A172 (cell line): Measurements from ENCODE around the gene ENO1. TPM values are rescaled to one million over a fixed set of nuclear protein-coding genes. Genes with fewer than 3 reads are reported as not detected.
"Not testable (repeated sequence)": the region's sequence is repeated elsewhere in the genome, so short reads cannot be mapped to it uniquely, and the experiment has no call there.

ENCODE experiments used
- DNase-seq: peaks from one replicate; pipeline ENCODE4 v3.0.0-alpha.2; 2015; ENCODE audit warnings: low spot score
- total RNA-seq: library from RNA; depleted of rRNA; stranded (reverse); fragments of >200 nt; shearing (Covaris generic); gene quantifications from 2 replicates; pipeline ENCODE4 v1.2.3, GENCODE V29; 2014; rRNA removed

Gene ENO1
- 1,393 and 1,401 TPM in 2 replicates for total RNA-seq

DNA sequence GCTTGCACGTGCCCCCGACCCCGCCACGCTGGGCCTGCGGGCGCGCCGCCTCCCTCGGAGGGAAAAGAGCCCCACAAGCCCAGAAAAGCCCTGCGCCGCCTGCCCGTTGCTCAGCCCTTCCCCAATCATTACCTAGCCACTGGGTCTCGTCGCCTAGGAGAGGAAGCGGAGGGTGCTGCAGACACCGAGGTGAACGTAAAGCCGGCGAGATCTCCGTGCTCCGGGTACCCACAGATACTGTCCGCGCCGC is at the start of gene ENO1:
TSS of gene ENO1 (minus strand) at position 239 of the 250 bp plus-strand sequence. CDS start 3,778 bp downstream, outside the sequence.
- DNase-seq: no peak

DNA sequence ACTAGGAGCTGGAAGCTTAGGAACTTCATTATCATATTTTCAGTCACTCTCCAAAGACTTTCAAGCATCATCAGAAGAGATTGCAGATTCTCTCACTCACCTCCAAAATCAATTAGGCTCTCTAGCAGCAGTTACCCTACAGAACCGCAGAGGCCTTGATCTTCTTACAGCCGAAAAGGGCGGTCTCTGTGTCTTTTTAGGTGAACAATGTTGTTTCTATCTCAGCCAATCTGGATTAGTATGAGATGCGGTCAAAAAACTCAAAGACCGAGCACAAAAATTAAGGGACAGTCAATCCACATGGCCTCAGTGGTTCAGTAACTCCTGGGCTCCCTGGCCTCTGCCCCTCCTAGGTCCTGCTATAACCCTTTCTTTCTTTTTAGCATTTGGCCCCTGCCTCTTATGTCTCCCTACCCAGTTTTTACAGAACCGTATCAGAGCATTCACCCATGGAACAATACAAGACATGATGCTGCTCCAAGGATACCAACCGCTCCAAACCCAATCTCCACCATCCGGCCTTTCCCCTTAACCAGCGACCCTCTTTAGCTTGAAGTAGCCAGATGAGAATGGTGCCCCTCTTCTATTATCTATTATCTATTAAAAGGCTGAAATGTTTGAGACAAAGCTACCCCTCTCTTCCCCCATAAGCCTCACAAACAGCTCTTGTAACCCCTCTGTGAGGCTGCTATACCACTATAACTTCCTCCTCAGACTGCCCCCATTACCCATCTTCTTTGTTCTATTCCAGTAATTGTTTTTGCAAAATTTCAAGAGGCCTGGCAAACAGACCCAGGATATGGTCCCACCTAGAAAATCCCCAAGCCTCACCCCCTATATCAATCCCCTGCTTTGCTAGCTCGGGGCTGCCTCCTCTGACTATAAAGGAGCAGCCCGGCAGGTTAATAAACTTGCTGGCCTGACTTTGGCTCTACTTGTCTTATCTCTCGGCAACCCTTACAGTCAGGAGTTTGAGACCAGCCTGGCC is 48.5 kb upstream of the ENO1 start:
- DNase-seq: no peak

DNA sequence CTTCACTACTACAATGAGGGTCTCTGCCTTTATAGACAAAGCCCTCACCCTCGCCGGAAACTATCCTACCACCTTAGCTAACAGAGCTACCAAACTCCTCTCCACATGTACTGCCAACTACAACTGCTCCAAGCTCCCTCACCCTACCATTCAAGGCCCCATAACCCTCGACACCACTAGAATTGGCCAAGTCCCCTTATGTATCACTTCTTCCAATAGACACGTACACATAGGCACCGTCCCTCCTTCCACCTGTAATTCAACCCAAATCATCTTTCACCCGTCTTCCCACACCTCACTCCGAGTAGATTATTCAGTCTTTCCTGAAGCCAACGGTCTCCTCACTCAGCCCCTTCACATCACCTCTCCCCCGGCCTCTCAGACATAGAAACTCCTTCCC is 47.5 kb upstream of the ENO1 start:
- no peak for DNase-seq

DNA sequence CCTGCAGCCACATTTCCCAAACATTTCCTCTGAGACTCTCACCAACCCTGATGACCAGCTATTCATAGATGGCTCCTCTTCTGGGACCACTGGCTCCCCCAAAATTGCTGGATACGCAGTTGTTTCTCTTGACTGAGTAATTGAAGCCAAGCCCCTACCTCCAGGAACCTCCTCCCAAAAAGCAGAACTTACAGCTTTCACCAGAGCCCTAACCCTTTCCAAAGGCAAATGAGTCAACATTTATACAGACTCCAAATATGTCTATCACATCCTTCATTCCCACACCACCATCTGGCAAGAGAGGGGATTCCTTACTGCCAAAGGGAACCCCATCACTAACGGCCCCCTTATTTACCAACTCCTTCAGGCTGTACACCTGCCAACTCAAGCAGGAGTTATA is 46.9 kb upstream of the ENO1 start:
- no peak for DNase-seq

DNA sequence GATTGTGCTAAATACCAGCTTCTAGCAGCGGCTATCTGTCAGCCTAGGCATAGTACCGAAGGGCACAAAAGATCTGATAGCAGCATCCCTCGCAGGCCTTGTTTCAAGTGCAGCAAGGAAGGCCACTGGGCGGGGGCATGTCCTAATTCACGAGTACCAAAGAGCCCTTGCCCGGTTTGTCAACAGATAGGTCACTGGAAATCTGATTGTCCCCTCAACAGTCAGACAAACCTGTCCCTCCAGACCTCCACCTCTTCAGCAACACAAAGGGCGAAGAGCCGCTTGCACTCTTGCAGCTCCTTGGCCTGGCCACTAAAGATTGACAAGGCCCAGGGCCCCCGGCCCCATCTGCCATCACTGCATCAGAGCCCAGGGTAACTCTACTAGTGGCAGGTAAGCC is 44.5 kb upstream of the ENO1 start:
- no peak for DNase-seq

DNA sequence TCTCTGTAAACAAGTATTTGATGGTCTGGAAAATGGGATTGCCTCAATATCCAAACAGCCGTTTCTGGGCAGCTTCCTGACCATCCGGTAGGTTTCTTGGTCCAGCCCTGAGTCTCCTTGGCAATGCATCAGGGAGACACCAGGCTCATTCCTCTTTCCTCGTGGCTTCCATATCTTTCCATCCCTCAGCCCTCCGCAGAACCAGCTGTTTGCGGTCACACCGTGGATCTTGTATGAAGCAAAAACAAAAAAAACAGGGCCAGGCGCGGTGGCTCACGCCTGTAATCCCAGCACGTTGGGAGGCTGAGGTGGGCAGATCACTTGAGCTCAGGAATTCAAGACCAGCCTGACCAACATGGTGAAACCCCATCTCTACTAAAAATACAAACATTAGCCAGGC is 39.0 kb upstream of the ENO1 start:
- not testable (repeated sequence) for DNase-seq

DNA sequence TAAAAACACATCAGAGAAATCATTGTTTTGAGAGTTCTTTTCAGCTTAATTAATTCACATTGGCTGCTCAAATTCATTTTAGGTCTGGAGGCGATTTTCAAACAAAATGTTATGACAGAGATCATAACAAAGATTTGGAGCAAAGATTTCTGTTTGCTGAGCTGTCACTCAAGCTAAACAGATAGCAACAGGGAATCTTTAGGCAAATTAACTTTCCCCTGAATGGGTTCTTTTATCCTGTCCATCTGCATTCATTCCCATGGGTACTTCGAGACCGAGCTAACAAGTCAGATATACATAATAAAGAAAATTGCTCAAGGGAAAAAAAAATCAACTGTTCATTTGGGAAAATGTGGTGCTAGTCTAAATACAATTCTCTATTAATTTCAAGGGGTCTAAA is 37.0 kb upstream of the ENO1 start:
- no peak for DNase-seq

DNA sequence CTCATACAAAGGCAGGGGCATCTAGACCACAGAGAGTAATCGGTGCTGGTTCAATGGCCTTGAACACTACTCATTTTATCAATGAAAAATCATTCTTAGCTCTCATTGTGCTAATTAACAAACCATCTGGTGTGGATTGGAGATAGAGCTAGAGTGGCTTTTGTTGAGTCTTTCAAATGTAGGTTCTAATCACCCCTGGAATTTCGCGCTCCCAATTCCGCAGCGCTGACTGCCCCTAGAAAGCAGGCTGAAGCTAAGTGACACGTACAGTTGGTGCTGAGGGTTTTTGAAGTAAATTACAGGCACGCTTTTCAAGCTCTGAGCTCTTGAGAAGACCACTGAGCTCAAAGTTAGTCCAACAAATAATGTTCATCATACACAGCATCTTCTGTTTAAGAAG is 36.0 kb upstream of the ENO1 start:
- DNase-seq: no peak

DNA sequence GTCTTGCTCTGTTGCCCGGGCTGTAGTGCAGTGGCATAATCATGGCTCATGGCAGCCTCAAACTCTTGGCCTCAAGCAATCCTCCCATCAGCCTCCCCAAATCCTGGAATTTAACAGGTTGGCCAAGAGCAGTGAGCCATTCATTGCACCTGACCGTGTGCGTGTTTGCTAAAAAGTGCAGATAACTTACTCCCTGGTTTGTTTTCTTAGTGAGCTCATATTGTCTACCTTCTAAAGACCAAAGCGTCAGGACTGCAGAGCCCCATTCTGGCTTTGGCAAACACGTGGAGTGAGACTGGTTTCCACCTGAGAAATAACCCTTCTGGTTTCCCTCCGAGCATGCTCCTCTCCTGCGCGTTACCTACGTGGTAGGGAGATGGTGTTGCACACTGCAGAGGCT is 35.0 kb upstream of the ENO1 start:
- no peak for DNase-seq

DNA sequence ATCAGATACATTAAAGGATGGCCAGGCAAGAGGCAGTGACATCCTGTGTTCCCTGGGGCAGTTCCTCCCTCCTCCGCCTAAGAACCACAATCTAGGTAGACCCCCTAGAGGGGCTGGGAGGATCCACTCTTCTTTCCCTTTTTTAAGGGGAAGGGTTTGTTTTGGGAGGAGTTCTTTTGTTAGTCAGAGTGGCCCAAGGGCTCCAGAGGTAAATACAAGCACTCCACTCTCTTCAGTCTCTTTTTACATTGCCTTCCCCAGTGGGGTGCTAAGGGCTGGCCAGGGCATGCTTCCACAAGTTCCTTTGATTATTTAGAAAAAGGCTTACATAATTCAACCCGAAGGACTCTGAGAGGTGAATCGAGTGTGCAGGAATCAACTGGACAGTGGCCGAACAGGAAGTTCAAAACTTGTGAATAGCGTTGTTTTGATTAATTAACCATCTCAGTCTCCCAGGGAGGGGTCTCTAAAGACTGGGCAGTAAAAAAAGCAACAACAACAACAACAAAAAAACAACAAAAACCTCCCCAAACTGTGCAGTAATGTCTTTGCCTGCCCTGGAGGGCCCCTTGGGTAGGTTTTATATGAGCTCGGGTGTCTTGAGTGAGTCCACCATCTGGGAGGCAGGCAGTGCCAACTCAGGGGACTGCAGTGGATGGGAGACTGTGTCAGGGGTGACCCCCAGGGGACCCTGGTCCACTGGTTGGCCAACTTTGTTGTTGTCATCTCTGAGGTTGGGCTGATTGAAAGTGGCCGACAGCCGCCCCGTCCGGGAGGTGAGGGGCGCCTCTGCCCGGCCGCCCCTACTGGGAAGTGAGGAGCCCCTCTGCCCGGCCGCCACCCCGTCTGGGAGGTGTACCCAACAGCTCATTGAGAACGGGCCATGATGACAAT is 33.2 kb upstream of the ENO1 start:
- no peak for DNase-seq

DNA sequence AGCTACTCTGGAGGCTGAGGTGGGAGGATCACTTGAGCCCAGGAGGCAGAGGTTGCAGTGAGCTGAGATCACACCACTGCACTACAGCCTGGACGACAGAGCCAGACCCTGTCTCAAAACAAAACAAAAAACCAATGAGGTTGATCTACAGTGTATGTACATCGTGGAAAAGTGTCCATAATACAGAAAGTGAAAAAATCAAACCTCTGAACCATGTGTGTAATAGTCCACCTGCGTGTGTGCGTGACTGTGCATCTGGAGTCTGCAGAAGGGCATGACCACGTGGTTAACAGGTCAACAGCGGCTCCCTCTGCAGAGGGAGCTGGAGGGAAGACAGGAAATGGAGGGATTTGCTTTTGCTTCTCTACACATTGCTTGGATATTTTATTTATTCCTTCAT is 32.4 kb upstream of the ENO1 start:
- no peak for DNase-seq

DNA sequence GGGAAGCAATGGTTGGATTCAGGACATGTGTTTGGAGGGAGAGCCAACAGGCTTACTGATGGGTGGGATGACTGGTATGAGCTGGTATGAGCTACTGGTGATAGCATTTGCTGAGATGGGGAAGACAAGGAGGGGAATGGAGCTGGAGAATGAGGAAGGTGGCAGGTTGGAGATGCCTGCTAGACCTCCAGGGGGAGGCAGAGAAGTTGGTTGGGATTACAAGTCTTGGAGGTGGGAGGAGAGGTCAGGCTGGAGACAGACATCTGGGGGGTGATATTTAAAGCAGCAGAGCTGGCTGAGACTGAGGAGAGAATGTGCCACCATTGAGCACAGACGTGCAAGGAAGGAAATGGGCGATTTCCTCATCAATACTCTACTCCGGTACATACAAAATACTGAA is 31.8 kb upstream of the ENO1 start:
- DNase-seq: no peak

DNA sequence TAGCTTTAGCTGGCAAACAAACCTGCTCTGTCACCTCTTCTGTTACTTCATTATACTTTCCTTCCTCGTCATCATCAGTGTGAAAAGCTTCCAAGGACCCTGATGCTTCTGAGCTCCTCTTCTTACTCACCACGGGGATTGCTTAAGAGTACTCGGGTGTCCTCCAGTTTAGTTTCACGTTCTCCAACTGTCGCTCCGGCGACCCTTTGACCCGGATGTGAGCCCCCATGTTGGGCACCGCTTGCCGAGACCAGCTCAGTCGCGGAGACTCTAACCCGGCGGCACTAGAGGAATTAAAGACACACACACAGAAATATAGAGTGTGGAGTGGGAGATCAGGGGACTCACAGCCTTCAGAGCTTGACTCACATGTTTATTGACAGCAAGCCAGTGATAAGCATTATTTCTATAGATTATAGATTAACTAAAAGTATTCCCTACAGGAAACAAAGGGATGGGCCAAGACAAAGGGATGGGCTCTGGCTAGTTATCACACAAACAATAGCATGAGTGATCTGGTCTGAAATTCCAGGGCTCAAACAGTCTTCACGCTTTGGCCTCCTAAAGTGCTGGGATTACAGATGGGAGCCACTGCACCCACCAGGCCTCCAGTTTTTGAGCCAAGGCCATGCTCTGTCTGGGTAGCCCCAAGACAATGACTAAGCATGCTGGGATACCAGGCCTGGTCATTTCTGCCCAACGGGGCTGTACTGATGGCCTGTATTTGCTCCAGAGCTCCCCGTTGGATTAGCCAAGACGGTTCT is 30.1 kb upstream of the ENO1 start:
- DNase-seq: no peak

DNA sequence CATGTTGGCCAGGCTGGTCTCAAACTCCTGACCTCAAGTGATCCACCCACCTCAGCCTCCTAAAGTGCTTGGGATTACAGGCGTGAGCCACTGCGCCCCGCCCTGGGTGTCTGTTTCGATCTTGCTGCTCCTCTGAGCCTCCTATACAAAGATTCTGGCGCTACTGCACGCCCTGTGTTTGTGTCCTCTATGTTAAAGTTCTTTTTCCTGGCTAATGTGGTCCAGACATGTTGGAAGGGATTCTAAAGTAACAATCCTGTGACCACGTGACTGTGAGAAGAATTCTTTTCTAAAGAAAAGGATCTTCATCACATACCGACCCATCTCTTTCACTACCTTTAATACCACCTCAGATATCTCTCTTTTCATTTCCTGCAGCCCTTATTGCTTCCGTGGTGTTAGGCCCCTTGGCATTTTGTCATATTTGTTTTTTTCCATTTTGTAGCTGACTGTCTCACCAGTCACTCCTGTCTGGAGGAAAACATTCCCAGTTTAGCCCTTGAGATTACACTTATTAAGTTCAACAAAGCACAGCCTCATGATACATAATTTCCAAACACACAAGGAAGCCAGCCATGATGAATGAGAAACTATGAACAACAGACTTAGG is 27.2 kb upstream of the ENO1 start:
- peak; percentile 2 for DNase-seq

DNA sequence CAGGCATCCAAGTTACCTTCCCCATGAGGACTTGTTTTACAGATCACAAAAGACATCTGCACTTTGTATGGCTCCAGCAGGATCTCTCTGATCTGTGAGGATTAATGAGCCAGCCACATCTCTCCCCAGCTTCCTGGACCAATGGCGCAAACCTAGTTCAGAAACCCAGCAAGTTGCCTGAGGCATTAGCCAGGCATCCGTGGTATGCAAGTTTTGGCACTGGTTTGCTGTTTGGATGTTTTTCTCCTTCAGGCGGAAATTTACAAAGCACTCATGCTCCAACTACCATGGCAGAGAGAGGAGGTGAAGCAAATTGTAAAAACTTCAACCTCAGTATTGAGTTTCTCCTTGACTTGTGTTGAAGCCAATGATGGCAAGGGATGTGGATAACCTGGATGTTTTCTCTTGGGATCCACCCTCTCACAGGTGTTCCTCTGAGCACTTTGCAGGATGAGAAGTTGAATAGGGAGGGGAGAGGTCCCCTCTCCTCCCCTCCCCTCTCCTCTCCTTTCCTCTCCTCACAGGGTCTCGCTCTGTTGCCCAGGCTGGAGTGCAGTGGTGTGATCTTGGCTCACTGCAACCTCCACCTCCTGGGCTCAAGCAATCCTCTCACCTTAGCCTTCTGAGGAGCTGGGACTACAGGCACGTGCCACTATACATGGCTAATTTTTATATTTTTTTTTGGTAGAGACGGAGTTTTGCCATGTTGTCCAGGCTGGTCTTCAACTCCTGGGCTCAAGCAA is 25.6 kb upstream of the ENO1 start:
- DNase-seq: peak; percentile 89

DNA sequence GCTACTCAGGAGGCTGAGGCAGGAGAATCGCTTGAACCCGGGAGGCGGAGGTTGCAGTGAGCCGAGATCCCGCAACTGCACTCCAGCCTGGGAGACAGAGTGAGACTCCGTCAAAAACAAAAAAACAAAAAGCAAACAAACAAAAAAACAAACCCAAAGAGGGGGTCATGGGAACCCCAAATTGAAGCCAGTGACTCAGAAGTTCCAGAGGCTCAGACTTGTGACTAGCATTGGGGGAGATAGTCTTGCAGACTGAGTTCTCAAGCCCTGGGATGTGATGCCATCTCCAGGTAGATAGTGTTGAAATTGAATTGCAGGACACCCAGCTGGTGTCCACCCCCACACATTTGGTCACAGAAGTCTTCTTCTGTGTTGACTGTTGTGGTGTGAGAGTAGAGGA is 24.9 kb upstream of the ENO1 start:
- DNase-seq: peak; percentile 38

DNA sequence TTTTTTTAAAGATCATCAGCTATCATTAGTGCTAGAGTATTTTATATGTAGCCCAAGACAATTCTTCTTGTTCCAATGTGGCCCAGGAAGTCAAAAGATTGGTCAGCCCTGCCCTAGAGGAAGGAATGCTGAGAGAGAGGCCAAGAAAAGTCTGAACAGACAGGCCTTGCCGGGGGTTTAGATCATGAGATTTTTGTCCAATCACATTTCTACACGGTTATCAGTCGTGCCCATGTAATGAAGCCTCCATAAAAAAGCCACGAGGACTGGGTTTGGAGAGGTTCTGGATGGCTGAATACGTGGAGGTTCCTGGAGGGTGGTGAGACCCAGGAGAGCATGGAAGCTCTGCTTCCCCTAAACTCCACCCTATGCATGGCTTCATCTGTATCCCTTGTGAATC is 24.3 kb upstream of the ENO1 start:
- DNase-seq: peak; percentile 16

DNA sequence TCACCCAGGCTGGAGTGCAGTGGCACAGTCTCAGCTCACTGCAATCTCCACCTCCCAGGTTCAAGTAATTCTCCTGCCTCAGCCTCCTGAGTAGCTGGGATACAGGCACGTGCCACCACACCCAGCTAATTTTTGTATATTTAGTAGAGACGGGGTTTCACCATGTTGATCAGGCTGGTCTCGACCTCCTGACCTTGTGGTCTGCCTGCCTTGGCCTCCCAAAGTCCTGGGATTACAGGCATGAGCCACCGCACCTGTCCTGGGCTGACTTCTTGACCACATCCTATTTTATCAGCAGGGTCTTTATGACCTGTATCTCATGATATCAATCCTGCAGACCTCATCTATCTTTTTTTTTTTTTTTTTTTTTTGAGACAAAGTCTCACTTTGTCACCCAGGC is 22.2 kb upstream of the ENO1 start:
- peak; percentile 18 for DNase-seq

DNA sequence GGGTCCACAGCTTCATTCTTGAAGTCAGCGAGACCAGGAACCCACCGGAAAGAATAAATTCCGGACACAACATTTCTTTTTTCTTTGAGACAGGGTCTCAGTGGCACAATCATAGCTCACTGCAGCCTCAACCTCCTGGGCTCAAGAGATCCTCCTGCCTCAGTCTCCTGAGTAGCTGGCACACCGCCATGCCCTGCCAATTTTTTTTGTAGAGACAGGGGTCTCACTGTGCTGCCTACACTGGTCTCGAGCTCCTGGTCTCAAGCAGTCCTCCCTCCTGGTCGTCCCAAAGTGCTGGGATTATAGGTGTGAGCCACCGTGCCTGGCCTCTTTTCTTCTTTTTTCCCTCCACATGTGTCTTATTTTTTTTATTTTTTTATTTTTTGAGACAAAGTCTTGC is 20.6 kb upstream of the ENO1 start:
- no peak for DNase-seq

DNA sequence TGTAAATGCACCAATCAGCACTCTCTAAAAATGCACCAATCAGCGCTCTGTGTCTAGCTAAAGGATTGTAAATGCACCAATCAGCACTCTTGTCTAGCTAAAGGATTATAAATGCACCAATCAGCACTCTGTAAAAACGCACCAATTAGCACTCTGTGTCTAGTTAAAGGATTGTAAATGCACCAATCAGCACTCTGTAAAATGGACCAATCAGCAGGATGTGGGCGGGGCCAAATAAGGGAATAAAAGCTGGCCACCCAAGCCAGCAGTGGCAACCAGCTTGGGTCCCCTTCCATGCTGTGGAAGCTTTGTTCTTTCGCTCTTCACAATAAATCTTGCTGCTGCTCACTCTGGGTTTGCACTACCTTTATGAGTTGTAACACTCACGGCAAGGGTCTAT is 19.9 kb upstream of the ENO1 start:
- DNase-seq: not testable (repeated sequence)

DNA sequence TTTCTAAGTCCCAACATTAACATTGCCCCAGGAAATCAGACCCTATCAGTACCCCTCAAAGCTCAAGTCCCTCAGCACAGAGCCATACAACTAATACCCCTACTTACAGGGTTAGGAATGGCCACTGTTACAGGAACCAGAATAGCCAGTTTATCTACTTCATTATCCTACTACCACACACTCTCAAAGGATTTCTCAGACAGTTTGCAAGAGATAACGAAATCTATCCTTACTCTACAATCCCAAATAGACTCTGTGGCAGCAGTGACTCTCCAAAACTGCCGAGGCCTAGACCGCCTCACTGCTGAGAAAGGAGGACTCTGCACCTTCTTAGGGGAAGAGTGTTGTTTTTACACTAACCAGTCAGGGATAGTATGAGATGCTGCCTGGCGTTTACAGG is 19.0 kb upstream of the ENO1 start:
- not testable (repeated sequence) for DNase-seq
